ENCODE data around the gene GRK6. TPM values are rescaled to one million over a fixed set of nuclear protein-coding genes. Genes with fewer than 3 reads are reported as not detected.

The GRK6 gene
- total RNA-seq, 3 donors from 2014 or later, result 21.3 to 25.0 (median 22.1) TPM

GRCh38 chr5:177438468-177438867, 12.0 kb downstream of the GRK6 start:
- Histone ChIP-seq H3K27ac (no peak overlapping the region), H3K27me3 (no peaks in the 10 kb centered on the region), H3K4me3 (no peak overlapping the region), H3K4me1 (no peaks in the 10 kb centered on the region), H3K9me3 (no peaks in the 10 kb centered on the region), H3K36me3 (no peaks in the 10 kb centered on the region)
- intact Hi-C loops (cut with DNase I; ENCODE audit: low total_unique reads), result no loop called here
- TF ChIP-seq, protein P1, sequence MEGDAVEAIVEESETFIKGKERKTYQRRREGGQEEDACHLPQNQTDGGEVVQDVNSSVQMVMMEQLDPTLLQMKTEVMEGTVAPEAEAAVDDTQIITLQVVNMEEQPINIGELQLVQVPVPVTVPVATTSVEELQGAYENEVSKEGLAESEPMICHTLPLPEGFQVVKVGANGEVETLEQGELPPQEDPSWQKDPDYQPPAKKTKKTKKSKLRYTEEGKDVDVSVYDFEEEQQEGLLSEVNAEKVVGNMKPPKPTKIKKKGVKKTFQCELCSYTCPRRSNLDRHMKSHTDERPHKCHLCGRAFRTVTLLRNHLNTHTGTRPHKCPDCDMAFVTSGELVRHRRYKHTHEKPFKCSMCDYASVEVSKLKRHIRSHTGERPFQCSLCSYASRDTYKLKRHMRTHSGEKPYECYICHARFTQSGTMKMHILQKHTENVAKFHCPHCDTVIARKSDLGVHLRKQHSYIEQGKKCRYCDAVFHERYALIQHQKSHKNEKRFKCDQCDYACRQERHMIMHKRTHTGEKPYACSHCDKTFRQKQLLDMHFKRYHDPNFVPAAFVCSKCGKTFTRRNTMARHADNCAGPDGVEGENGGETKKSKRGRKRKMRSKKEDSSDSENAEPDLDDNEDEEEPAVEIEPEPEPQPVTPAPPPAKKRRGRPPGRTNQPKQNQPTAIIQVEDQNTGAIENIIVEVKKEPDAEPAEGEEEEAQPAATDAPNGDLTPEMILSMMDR (IDR thresholded peaks at IDR 0.05), result no peak
- no peak for TF ChIP-seq POLR2A (IDR thresholded peaks at IDR 0.05)
- no peak for DNase-seq (ENCODE audit: low spot score in 2 of 2)

- Histone ChIP-seq H3K4me3 (no peak overlapping the region), H3K36me3 (no peaks in the 10 kb centered on the region), H3K27ac (no peak overlapping the region), H3K27me3 (no peaks in the 10 kb centered on the region), H3K4me1 (no peaks in the 10 kb centered on the region), H3K9me3 (no peaks in the 10 kb centered on the region)
- TF ChIP-seq POLR2A (IDR thresholded peaks at IDR 0.05) (no peak), POLR2AphosphoS5 (IDR thresholded peaks at IDR 0.05) (no peak)
- TF ChIP-seq, protein P1 (IDR thresholded peaks at IDR 0.05), result no peak
- intact Hi-C loops (cut with DNase I; ENCODE audit: low total_unique reads), result no loop called here
- no peak for DNase-seq (ENCODE audit: low spot score in 2 of 2)
These were observed 13.1 kb downstream of the GRK6 start for GRCh38 chr5:177439518-177440053.

GRCh38 chr5:177440211-177440989, 13.9 kb downstream of the GRK6 start:
- no peak for DNase-seq (ENCODE audit: low spot score in 2 of 2)
- Histone ChIP-seq H3K36me3 (no peaks in the 10 kb centered on the region), H3K27ac (peak overlapping the region in 1 of 2 donors; percentile 58), H3K9me3 (no peaks in the 10 kb centered on the region), H3K4me1 (no peaks in the 10 kb centered on the region), H3K27me3 (no peaks in the 10 kb centered on the region), H3K4me3 (no peak overlapping the region)
- TF ChIP-seq POLR2A (IDR thresholded peaks at IDR 0.05), result no peak
- TF ChIP-seq, protein P1 (IDR thresholded peaks at IDR 0.05), result no peak
- no peak for TF ChIP-seq POLR2AphosphoS5 (IDR thresholded peaks at IDR 0.05)
- intact Hi-C loops (cut with DNase I; ENCODE audit: low total_unique reads), result no loop called here

GRCh38 chr5:177440990-177441780, 14.7 kb downstream of the GRK6 start:
- Histone ChIP-seq H3K4me3 (no peak overlapping the region), H3K27ac (no peak overlapping the region), H3K36me3 (no peaks in the 10 kb centered on the region), H3K4me1 (peaks cover 0 to 2% of the 10 kb centered on the region in 2 donors), H3K27me3 (peaks cover 0 to 1% of the 10 kb centered on the region in 2 donors), H3K9me3 (no peaks in the 10 kb centered on the region)
- no peak for DNase-seq (ENCODE audit: low spot score in 2 of 2)
- no peak for TF ChIP-seq POLR2A (IDR thresholded peaks at IDR 0.05)
- intact Hi-C loops (cut with DNase I; ENCODE audit: low total_unique reads), result no loop called here

GRCh38 chr5:177442066-177442826, 15.8 kb downstream of the GRK6 start:
- no peak for DNase-seq (ENCODE audit: low spot score in 2 of 2)
- H3K4me1 ChIP-seq, result peaks cover 0 to 9% of the 10 kb centered on the region in 2 donors
- no peaks in the 10 kb centered on the region for H3K36me3 ChIP-seq
- TF ChIP-seq POLR2AphosphoS5 (IDR thresholded peaks at IDR 0.05), result no peak
- TF ChIP-seq, protein P1 (IDR thresholded peaks at IDR 0.05), result no peak
- TF ChIP-seq POLR2A (IDR thresholded peaks at IDR 0.05), result no peak
- H3K27me3 ChIP-seq, result peaks cover 0 to 3% of the 10 kb centered on the region in 2 donors
- H3K4me3 ChIP-seq, result no peak overlapping the region
- intact Hi-C loops (cut with DNase I; ENCODE audit: low total_unique reads), result no loop called here
- H3K27ac ChIP-seq, result no peak overlapping the region
- H3K9me3 ChIP-seq, result no peaks in the 10 kb centered on the region

Measured in breast epithelium (tissue), 4 donors.